Measurements from ENCODE around the gene IRX6. TPM values are rescaled to one million over a fixed set of nuclear protein-coding genes. Genes with fewer than 3 reads are reported as not detected.

Gene IRX6
- total RNA-seq, 1 experiment from 2014 or later: 0.22 TPM

DNA sequence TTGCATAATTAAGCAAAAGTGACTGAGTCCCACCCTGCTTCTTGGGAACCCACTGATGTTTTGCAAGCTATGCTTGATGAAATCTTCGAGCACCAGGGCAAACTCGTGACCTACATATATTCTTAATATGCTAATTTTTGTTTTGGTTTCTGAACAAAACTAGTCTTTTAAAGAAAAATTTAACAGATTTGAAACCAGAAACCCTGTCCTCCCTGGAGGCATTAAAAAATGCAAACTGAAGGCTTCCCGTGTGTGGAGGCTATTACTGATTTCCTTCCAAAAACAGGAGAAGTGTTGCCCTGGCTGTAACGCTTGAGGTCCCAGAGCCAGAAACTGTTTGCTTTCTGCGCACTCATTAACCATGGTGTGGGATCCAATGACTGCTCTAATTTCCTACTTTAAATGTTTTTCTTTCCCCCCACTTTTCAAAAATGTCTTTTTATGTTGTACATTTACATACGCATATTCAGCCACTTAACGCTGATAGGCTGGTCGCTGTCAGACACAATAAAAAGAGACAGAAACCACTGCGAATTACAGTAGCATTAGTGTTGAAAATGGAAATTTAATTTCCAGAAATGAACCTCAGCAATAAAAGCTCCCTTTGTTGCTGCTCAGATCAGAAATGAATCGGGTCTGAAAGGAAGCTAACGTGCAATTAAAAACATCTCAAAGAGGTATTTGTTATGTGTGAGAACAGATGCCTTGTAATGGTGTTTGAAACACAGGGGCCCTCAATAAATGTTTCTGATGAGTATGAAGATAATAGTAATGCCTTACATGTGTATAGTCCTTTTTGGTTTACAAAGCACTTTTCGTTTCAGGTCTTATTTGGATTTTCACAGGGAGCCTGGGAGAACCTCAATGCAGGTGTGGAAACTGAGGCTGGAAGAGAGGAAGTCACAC, 39.9 kb upstream of the IRX6 start:
- ChIA-PET CTCF (interaction anchor here (1.0 kb wide), 1 partner anchor 1529 kb away, joined by 3 read pairs; no protein-coding TSS in a partner anchor), POLR2A (no interaction called here)
- no peak overlapping the region for H3K4me3 Mint-ChIP-seq
- H3K27ac Mint-ChIP-seq: no peak overlapping the region
- peaks cover 11% of the 10 kb centered on the region for H3K4me1 Mint-ChIP-seq
- H3K27me3 Mint-ChIP-seq (ENCODE audit: low read depth): peaks cover 4% of the 10 kb centered on the region; the same call in 1 of the 2 replicates
- no peak for ATAC-seq
- peaks cover 22% of the 10 kb centered on the region for H3K9me3 Mint-ChIP-seq
- peaks cover 12% of the 10 kb centered on the region for H3K36me3 Mint-ChIP-seq
- DNase-seq (ENCODE audit: low spot score): no peak
- TF ChIP-seq AFF4 (CRISPR knock-in tag; IDR thresholded peaks at IDR 0.05; ENCODE audit: borderline replicate concordance) (no peak), ZBTB21 (CRISPR knock-in tag; IDR thresholded peaks at IDR 0.05; ENCODE audit: borderline replicate concordance) (no peak), CREM (CRISPR knock-in tag; IDR thresholded peaks at IDR 0.05) (no peak), ZNF317 (CRISPR knock-in tag; IDR thresholded peaks at IDR 0.05; ENCODE audit: borderline replicate concordance, low read depth) (no peak), JUN (CRISPR knock-in tag; IDR thresholded peaks at IDR 0.05) (no peak), ZNF671 (CRISPR knock-in tag; IDR thresholded peaks at IDR 0.05) (no peak), ELF4 (CRISPR knock-in tag; IDR thresholded peaks at IDR 0.05; ENCODE audit: low read depth) (no peak), ZNF423 (CRISPR knock-in tag; IDR thresholded peaks at IDR 0.05) (no peak), TEAD1 (CRISPR knock-in tag; IDR thresholded peaks at IDR 0.05) (no peak), ZNF219 (CRISPR knock-in tag; IDR thresholded peaks at IDR 0.05; ENCODE audit: borderline replicate concordance) (no peak), EMX1 (CRISPR knock-in tag; IDR thresholded peaks at IDR 0.05) (no peak), ARID4B (CRISPR knock-in tag; IDR thresholded peaks at IDR 0.05; ENCODE audit: borderline replicate concordance) (no peak), FOXJ3 (CRISPR knock-in tag; IDR thresholded peaks at IDR 0.05; ENCODE audit: borderline replicate concordance) (no peak), NFATC4 (CRISPR knock-in tag; IDR thresholded peaks at IDR 0.05) (no peak), KAT7 (CRISPR knock-in tag; IDR thresholded peaks at IDR 0.05; ENCODE audit: borderline replicate concordance) (no peak)
- TF ChIP-seq, protein P1, sequence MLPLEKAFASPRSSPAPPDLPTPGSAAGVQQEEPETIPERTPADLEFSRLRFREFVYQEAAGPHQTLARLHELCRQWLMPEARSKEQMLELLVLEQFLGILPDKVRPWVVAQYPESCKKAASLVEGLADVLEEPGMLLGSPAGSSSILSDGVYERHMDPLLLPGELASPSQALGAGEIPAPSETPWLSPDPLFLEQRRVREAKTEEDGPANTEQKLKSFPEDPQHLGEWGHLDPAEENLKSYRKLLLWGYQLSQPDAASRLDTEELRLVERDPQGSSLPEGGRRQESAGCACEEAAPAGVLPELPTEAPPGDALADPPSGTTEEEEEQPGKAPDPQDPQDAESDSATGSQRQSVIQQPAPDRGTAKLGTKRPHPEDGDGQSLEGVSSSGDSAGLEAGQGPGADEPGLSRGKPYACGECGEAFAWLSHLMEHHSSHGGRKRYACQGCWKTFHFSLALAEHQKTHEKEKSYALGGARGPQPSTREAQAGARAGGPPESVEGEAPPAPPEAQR (CRISPR knock-in tag; IDR thresholded peaks at IDR 0.05): no peak
- TF ChIP-seq, protein P2, sequence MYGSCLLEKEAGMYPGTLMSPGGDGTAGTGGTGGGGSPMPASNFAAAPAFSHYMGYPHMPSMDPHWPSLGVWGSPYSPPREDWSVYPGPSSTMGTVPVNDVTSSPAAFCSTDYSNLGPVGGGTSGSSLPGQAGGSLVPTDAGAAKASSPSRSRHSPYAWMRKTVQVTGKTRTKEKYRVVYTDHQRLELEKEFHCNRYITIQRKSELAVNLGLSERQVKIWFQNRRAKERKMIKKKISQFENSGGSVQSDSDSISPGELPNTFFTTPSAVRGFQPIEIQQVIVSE (CRISPR knock-in tag; IDR thresholded peaks at IDR 0.05; ENCODE audit: borderline replicate concordance): no peak
- TF ChIP-seq, protein P3, sequence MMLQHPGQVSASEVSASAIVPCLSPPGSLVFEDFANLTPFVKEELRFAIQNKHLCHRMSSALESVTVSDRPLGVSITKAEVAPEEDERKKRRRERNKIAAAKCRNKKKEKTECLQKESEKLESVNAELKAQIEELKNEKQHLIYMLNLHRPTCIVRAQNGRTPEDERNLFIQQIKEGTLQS (CRISPR knock-in tag; conservative IDR thresholded peaks at IDR 0.05): no peak
- TF ChIP-seq, protein P4, sequence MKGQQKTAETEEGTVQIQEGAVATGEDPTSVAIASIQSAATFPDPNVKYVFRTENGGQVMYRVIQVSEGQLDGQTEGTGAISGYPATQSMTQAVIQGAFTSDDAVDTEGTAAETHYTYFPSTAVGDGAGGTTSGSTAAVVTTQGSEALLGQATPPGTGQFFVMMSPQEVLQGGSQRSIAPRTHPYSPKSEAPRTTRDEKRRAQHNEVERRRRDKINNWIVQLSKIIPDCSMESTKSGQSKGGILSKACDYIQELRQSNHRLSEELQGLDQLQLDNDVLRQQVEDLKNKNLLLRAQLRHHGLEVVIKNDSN (CRISPR knock-in tag; IDR thresholded peaks at IDR 0.05): no peak

Measured in WTC11 (cell line).